Osteoblast (primary cell): ENCODE measurements around the gene MARCHF7. TPM values are rescaled to one million over a fixed set of nuclear protein-coding genes. Genes with fewer than 3 reads are reported as not detected.
A peak's percentile ranks its signal among the peaks of the same experiment; 100 is the strongest.
"Not testable (repeated sequence)": the region's sequence is repeated elsewhere in the genome, so short reads cannot be mapped to it uniquely, and the experiment has no call there.

Experiments used
- DNase-seq: peaks from one replicate; pipeline ENCODE4 v3.0.0; 2011; ENCODE audit warnings: low spot score, mixed read lengths; ENCODE audit not compliant: insufficient read length; ENCODE audit errors: missing footprints
- H2AFZ ChIP-seq: 2 replicates; pipeline ENCODE4 v1.6.0; 2011; ENCODE audit warnings: mild to moderate bottlenecking, low read length
- H3K27ac ChIP-seq: 2 replicates; pipeline ENCODE4 v1.5.1; 2011; ENCODE audit warnings: mild to moderate bottlenecking, low read depth, low read length, moderate library complexity
- H3K27me3 ChIP-seq: 2 replicates; pipeline ENCODE4 v1.6.0; 2012; ENCODE audit warnings: mild to moderate bottlenecking, control low read depth, inconsistent platforms, low read length, moderate library complexity; ENCODE audit not compliant: insufficient read depth
- H3K36me3 ChIP-seq: 2 replicates; pipeline ENCODE4 v1.5.1; 2011; ENCODE audit warnings: mild to moderate bottlenecking, low read length, control low read depth, moderate library complexity; ENCODE audit not compliant: insufficient read depth
- H3K4me1 ChIP-seq: 2 replicates; pipeline ENCODE4 v1.5.1; 2011; ENCODE audit warnings: mild to moderate bottlenecking, low read length, control low read depth, moderate library complexity; ENCODE audit not compliant: insufficient read depth
- H3K4me2 ChIP-seq: 2 replicates; pipeline ENCODE4 v1.6.0; 2011; ENCODE audit warnings: mild to moderate bottlenecking, low read length; ENCODE audit not compliant: insufficient read depth
- H3K4me3 ChIP-seq: fragments of 200-600 bp; sonication (generic); 3 replicates; pipeline ENCODE4 v1.5.1; 2012; ENCODE audit warnings: mild to moderate bottlenecking, low read length, inconsistent platforms; ENCODE audit not compliant: insufficient read depth
- H3K79me2 ChIP-seq: 2 replicates; pipeline ENCODE4 v1.6.0; 2012; ENCODE audit warnings: mild to moderate bottlenecking, low read length, control low read depth, inconsistent platforms; ENCODE audit not compliant: insufficient read depth
- H3K9me3 ChIP-seq: 2 replicates; pipeline ENCODE4 v1.5.1; 2011; ENCODE audit warnings: low read depth, low read length, control low read depth
- H4K20me1 ChIP-seq: 2 replicates; pipeline ENCODE4 v1.6.0; 2012; ENCODE audit warnings: mild to moderate bottlenecking, low read length, control low read depth; ENCODE audit not compliant: insufficient read depth
- total RNA-seq: library from RNA; depleted of rRNA; stranded (reverse); fragments of >200 nt; gene quantifications from 2 replicates; pipeline ENCODE4 v1.2.3, GENCODE V29; 2012
- TF ChIP-seq, protein P1 (sequence below): IDR thresholded peaks from 2 replicates; pipeline ENCODE4 v1.5.1; 2011; ENCODE audit warnings: mild to moderate bottlenecking, low read depth, low read length, moderate library complexity; ENCODE audit errors: extremely low read depth

Gene MARCHF7, protein sequence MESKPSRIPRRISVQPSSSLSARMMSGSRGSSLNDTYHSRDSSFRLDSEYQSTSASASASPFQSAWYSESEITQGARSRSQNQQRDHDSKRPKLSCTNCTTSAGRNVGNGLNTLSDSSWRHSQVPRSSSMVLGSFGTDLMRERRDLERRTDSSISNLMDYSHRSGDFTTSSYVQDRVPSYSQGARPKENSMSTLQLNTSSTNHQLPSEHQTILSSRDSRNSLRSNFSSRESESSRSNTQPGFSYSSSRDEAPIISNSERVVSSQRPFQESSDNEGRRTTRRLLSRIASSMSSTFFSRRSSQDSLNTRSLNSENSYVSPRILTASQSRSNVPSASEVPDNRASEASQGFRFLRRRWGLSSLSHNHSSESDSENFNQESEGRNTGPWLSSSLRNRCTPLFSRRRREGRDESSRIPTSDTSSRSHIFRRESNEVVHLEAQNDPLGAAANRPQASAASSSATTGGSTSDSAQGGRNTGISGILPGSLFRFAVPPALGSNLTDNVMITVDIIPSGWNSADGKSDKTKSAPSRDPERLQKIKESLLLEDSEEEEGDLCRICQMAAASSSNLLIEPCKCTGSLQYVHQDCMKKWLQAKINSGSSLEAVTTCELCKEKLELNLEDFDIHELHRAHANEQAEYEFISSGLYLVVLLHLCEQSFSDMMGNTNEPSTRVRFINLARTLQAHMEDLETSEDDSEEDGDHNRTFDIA
- total RNA-seq: 102 and 106 TPM in 2 replicates

DNA sequence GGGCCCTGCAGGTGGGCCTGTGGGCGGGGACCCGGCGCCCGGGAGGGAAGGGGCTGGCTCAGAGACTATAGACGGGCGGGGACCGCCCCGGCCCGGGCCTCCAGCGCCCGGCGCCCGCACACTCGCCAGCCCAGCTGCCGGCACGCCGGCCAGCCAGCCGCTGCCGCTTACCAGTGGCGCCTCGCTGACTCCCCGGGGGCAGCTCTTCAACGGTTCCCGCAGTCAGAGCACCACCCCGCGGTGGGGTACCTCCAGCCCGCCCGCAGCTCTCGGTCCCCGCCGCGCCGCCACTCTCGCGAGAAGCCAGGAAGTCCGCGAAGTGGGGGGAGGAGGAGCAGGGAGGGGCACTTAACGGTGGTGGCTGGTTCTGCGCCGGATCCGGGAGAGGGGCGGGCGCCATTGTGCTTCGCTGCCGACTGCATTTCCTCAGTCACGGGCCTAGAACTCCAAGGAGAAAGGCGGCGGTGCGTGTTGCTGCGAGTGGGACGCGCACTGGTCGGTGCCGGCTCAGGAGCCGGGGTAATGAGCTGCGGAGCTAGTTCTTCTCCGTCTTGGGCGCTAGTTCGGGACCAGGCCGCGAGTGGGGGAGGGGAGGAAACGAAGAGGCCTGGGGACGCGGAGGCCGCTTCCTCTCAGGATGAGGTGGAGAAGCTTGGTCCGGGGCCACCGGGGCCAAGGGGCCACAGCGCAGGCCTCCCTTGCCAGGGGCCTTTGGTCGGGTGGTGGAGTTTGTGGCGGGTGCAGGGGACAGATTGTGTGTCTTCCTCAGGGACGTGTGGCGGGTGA, at the start of gene MARCHF7:
TSS of gene MARCHF7 (plus strand) at position 364 of the 786 bp plus-strand sequence. CDS start 16,517 bp downstream, outside the sequence.
- no peaks in the 10 kb centered on the region for H3K9me3 ChIP-seq
- peak; percentile 98 for DNase-seq
- peaks cover 25% of the 10 kb centered on the region for H3K36me3 ChIP-seq
- TF ChIP-seq, protein P1, sequence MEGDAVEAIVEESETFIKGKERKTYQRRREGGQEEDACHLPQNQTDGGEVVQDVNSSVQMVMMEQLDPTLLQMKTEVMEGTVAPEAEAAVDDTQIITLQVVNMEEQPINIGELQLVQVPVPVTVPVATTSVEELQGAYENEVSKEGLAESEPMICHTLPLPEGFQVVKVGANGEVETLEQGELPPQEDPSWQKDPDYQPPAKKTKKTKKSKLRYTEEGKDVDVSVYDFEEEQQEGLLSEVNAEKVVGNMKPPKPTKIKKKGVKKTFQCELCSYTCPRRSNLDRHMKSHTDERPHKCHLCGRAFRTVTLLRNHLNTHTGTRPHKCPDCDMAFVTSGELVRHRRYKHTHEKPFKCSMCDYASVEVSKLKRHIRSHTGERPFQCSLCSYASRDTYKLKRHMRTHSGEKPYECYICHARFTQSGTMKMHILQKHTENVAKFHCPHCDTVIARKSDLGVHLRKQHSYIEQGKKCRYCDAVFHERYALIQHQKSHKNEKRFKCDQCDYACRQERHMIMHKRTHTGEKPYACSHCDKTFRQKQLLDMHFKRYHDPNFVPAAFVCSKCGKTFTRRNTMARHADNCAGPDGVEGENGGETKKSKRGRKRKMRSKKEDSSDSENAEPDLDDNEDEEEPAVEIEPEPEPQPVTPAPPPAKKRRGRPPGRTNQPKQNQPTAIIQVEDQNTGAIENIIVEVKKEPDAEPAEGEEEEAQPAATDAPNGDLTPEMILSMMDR: peak; percentile 62
- H3K4me1 ChIP-seq: peaks cover 27% of the 10 kb centered on the region
- H3K4me3 ChIP-seq: peak within 1 kb of the TSS; percentile 99
- peak within 1 kb of the TSS; percentile 83 for H3K4me2 ChIP-seq
- H2AFZ ChIP-seq: peak within 1 kb of the TSS; percentile 93
- H3K27ac ChIP-seq: peak within 1 kb of the TSS; percentile 96
- peaks cover 42% of the 10 kb centered on the region for H4K20me1 ChIP-seq
- no peaks in the 10 kb centered on the region for H3K27me3 ChIP-seq
- peaks cover 56% of the 10 kb centered on the region for H3K79me2 ChIP-seq

DNA sequence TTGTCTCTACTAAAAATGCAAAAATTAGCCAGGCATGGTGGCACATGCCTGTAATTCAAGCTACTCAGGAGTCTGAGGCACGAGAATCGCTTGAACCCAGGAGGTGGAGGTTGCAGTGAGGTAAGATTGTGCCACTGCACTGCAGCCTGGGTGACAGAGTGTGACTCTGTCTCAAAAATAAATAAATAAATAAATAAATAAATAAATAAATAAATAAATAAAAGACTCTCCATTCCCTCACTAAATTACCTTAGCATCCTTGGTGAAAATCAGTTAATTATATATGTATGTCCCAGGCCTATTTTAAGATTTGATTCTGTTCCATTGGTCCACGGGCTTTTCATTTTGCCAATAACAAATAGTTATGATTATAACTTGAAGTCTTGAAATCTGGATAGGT, 44.9 kb upstream of the MARCHF7 start:
- not testable (repeated sequence) for H3K27ac ChIP-seq, H3K4me3 ChIP-seq, H3K4me1 ChIP-seq, H3K79me2 ChIP-seq, H3K9me3 ChIP-seq, H4K20me1 ChIP-seq, H3K27me3 ChIP-seq, DNase-seq, H2AFZ ChIP-seq, H3K4me2 ChIP-seq, H3K36me3 ChIP-seq

DNA sequence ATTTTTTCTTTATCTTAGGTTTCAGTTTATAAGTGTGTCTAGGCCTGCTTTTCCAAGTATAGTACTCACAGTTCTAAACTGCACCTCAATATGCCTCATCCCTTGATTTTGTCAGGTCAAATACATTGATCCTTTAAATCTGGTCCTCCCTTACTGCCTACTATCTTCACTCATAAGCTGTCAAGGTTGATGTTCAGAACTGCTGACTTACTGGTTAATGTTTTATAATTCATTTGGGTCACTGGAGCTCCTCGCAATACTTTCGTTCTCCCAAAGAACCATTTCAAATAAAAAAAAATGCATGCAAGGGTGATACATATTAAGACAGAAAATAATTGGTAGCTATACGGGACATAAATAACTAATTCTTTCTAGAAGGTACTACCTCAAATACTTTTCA, 41.3 kb upstream of the MARCHF7 start:
- Histone ChIP-seq H3K27me3 (no peaks in the 10 kb centered on the region), H3K9me3 (no peaks in the 10 kb centered on the region), H3K79me2 (no peaks in the 10 kb centered on the region), H4K20me1 (no peaks in the 10 kb centered on the region), H3K4me1 (no peaks in the 10 kb centered on the region), H2AFZ (no peak overlapping the region), H3K4me3 (no peak overlapping the region), H3K27ac (no peak overlapping the region), H3K36me3 (no peaks in the 10 kb centered on the region), H3K4me2 (no peak overlapping the region)
- TF ChIP-seq, protein P1: no peak
- no peak for DNase-seq

DNA sequence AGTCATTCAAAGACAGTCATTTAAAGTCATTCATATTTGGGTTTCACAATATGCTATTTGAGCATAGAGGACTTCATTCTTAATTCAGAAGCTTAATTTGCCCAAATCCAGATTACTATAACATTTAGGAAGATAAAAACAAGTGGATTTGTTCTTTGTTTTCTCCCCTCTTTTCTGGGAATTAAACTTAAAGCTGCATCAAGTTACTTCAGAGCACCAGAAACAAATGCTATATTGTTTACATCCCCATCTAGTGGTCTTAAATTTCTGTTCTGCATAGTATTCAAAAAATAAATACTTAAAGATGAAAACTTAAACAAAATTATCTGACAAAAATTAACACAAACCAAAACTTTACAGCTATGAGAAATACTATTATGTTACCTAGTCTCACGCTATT, 34.7 kb upstream of the MARCHF7 start:
- no peaks in the 10 kb centered on the region for H3K9me3 ChIP-seq
- peaks cover 4% of the 10 kb centered on the region for H3K4me1 ChIP-seq
- no peak overlapping the region for H3K4me3 ChIP-seq
- no peak overlapping the region for H3K27ac ChIP-seq
- no peaks in the 10 kb centered on the region for H3K27me3 ChIP-seq
- H3K36me3 ChIP-seq: no peaks in the 10 kb centered on the region
- peak; percentile 19 for DNase-seq
- H3K79me2 ChIP-seq: no peaks in the 10 kb centered on the region
- TF ChIP-seq, protein P1: peak; percentile 36
- no peak overlapping the region for H2AFZ ChIP-seq
- H3K4me2 ChIP-seq: no peak overlapping the region
- H4K20me1 ChIP-seq: no peaks in the 10 kb centered on the region
